ENCODE results near the gene GPC1. TPM values are rescaled to one million over a fixed set of nuclear protein-coding genes. Genes with fewer than 3 reads are reported as not detected.
A peak's percentile ranks its signal among the peaks of the same experiment; 100 is the strongest.

The GPC1 gene
- total and polyA plus RNA-seq, 4 experiments from 2014 or later: 0.14 to 1.2 (median 0.88) TPM

GRCh38 chr2:240431271-240431660, 4.2 kb upstream of the GPC1 start:
- CTCF ChIA-PET (ENCODE audit: partially characterized antibody): no interaction called here
- peaks cover 0 to 13% (median 5%) of the 10 kb centered on the region in 8 donors for H3K9me3 Mint-ChIP-seq
- POLR2A ChIA-PET (ENCODE audit: partially characterized antibody): no interaction called here
- no peaks in the 10 kb centered on the region for H3K36me3 ChIP-seq (ENCODE audit: insufficient read depth, low read length)
- H3K27me3 Mint-ChIP-seq: peaks cover 8 to 23% of the 10 kb centered on the region in 2 donors
- H3K36me3 Mint-ChIP-seq: no peaks in the 10 kb centered on the region
- H3K4me1 ChIP-seq (ENCODE audit: insufficient read depth, low read length): peaks cover 6% of the 10 kb centered on the region
- intact Hi-C loops (cut with micrococcal nuclease): no loop called here
- H3K4me3 ChIP-seq (ENCODE audit: low read length in 2 of 2): no peak overlapping the region
- H3K4me3 Mint-ChIP-seq: no peak overlapping the region
- no peak for DNase-seq
- no peak overlapping the region for H3K27ac ChIP-seq (ENCODE audit: low read depth, low read length)
- H3K27ac Mint-ChIP-seq: no peak overlapping the region
- H3K9me3 ChIP-seq (ENCODE audit: control insufficient read depth in 1 of 2, low read length in 2 of 2): no peaks in the 10 kb centered on the region
- no peaks in the 10 kb centered on the region for H3K27me3 ChIP-seq (ENCODE audit: insufficient read depth, low read length)
- peaks cover 0 to 10% (median 2%) of the 10 kb centered on the region in 4 donors for H3K4me1 Mint-ChIP-seq

- Histone ChIP-seq H3K27me3 (ENCODE audit: insufficient read depth, low read length) (peaks cover 3% of the 10 kb centered on the region), H3K9me3 (ENCODE audit: control insufficient read depth in 1 of 2, low read length in 2 of 2) (no peaks in the 10 kb centered on the region)
- intact Hi-C loops (cut with micrococcal nuclease): no loop called here
Measured at GRCh38 chr2:240431661-240432424, 3.6 kb upstream of the GPC1 start.

DNA sequence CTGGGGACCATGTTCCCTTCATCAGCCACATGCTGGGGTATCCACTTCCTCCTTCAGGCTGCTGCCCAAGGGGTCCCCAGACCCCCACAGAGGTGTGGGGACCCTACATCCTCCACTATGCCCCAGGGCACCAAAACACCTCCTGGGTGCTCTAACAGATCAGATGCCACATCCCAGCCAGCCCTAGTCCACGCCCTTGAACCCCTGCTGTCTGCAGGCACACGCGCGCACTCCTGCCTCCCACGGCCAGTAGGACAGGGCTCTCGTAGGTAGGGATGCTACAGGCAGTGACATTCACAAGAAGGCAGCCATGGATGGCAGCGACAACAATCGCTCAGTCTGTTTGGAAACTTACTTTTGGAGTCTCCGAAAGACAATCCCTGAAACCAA, 3.0 kb upstream of the GPC1 start:
- Mint-ChIP-seq H3K9me3 (peaks cover 0 to 9% (median 2%) of the 10 kb centered on the region in 8 donors), H3K4me3 (no peak overlapping the region), H3K27ac (no peak overlapping the region), H3K4me1 (peaks cover 0 to 10% (median 3%) of the 10 kb centered on the region in 4 donors), H3K36me3 (no peaks in the 10 kb centered on the region), H3K27me3 (peaks cover 10 to 17% of the 10 kb centered on the region in 2 donors)
- Histone ChIP-seq H3K27me3 (ENCODE audit: insufficient read depth, low read length) (peaks cover 8% of the 10 kb centered on the region), H3K27ac (ENCODE audit: low read depth, low read length) (no peak overlapping the region), H3K36me3 (ENCODE audit: insufficient read depth, low read length) (no peaks in the 10 kb centered on the region), H3K9me3 (ENCODE audit: control insufficient read depth in 1 of 2, low read length in 2 of 2) (no peaks in the 10 kb centered on the region), H3K4me3 (ENCODE audit: low read length in 2 of 2) (no peak overlapping the region), H3K4me1 (ENCODE audit: insufficient read depth, low read length) (peaks cover 13% of the 10 kb centered on the region)
- DNase-seq: no peak
- ChIA-PET CTCF (ENCODE audit: partially characterized antibody) (no interaction called here), POLR2A (ENCODE audit: partially characterized antibody) (no interaction called here)
- intact Hi-C loops (cut with micrococcal nuclease): no loop called here

More at GRCh38 chr2:240431661-240432424, 3.6 kb upstream of the GPC1 start:
- Mint-ChIP-seq H3K27ac (no peak overlapping the region), H3K9me3 (peaks cover 0 to 9% (median 2%) of the 10 kb centered on the region in 8 donors), H3K4me3 (no peak overlapping the region), H3K4me1 (peaks cover 0 to 10% (median 2%) of the 10 kb centered on the region in 4 donors), H3K27me3 (peaks cover 8 to 18% of the 10 kb centered on the region in 2 donors), H3K36me3 (no peaks in the 10 kb centered on the region)
- Histone ChIP-seq H3K4me3 (ENCODE audit: low read length in 2 of 2) (no peak overlapping the region), H3K27ac (ENCODE audit: low read depth, low read length) (no peak overlapping the region), H3K36me3 (ENCODE audit: insufficient read depth, low read length) (no peaks in the 10 kb centered on the region), H3K4me1 (ENCODE audit: insufficient read depth, low read length) (peaks cover 10% of the 10 kb centered on the region)
- no peak for DNase-seq
- CTCF ChIA-PET (ENCODE audit: partially characterized antibody): no interaction called here
- POLR2A ChIA-PET (ENCODE audit: partially characterized antibody): no interaction called here

DNA sequence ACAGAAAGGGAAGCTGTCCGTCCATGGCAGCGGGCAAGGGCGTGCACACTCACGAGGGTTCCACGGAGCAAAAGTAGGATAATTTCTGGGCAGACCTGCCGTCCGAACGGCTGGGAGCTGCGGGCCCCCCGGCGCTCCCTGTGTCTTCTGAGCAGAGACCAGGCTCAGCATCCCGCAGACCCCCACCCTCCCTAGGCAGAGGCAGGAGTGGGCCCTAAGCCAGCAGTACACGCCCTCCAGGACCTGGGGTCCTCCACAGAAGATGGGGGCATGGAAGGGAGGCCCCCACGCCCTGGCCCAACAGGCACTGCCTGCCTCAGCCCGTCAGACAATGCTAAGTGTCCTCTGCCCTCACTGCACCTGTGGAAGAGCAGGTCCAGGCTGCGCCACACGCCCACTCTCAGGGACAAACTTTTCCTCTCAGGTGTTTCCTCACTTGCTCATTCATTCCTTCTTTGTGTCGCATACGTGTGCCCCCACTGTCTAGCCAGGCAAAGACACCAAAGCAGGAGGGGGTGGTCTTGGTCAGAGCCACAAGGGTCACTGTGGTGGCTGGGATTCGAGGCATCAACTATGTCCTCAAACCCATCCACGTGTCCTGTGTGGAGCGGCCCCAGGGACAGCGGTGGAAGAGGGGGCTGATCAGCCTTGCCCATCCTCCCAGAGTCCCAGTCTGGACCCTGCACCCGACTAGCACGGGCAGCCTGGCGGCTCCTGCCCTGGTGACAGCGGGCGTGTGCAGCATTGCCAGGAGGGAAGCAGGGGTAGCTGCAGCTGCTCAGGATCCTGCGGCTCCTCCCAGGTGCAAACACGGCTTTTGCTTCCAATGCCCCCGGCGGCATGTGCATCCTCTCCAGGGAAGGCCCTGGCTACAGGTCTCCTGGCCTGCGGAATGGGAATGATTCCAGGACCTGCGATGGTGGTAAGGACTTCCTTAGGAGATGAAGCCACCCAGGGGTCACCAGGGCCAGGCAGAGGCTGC, 2.4 kb upstream of the GPC1 start:
- ChIA-PET CTCF (ENCODE audit: partially characterized antibody) (no interaction called here), POLR2A (ENCODE audit: partially characterized antibody) (no interaction called here)
- no peaks in the 10 kb centered on the region for H3K36me3 Mint-ChIP-seq
- Histone ChIP-seq H3K27me3 (ENCODE audit: insufficient read depth, low read length) (peaks cover 8% of the 10 kb centered on the region), H3K9me3 (ENCODE audit: control insufficient read depth in 1 of 2, low read length in 2 of 2) (no peaks in the 10 kb centered on the region), H3K4me3 (ENCODE audit: low read length in 2 of 2) (no peak overlapping the region), H3K4me1 (ENCODE audit: insufficient read depth, low read length) (peaks cover 15% of the 10 kb centered on the region), H3K36me3 (ENCODE audit: insufficient read depth, low read length) (no peaks in the 10 kb centered on the region), H3K27ac (ENCODE audit: low read depth, low read length) (no peak overlapping the region)
- H3K27me3 Mint-ChIP-seq: peaks cover 12 to 18% of the 10 kb centered on the region in 2 donors
- H3K9me3 Mint-ChIP-seq: peaks cover 0 to 9% (median 2%) of the 10 kb centered on the region in 8 donors
- H3K4me1 Mint-ChIP-seq: peaks cover 2 to 14% (median 8%) of the 10 kb centered on the region in 4 donors
- H3K27ac Mint-ChIP-seq: peak overlapping the region in 2 of 7 donors; percentile 27 to 29
- peak overlapping the region in 6 of 8 donors; percentile 34 to 88 (median 68) for H3K4me3 Mint-ChIP-seq
- DNase-seq: no peak
- intact Hi-C loops (cut with micrococcal nuclease): no loop called here

DNA sequence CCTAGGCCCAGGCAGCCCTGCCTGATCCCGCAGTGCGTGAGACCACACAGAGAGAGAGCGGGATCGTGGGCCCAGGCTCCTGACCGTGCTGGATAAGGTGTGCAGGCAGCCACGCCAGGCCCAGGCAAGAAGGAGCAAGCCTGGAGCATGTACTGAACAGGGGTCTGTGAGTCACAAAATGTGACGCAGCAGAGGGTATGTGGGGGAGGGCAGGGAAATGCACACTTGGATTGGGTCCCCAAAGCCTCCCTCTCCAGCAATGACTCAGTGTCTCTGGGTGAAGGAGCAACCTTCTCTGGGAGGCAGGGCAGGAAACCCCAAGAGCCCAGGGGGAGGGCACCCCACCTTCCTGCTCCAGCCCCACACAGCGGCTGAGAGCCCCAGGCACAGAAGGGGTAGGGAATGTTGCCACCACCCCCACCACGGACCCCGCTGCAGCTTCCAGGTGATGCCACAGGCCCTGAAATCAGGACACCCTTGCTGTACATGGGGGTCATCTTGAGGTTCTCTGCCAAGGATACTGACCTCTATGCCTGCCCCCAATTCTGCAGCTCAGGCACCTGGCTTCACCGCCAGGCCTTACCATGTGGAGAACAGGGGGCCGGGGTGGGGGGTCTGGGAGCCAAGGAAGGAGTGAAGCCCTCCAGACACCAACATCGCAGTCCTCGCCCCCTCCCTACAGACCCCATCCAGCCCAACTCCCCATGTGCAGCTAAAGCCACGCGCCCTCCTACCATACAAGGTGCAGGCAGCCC, 1.3 kb upstream of the GPC1 start:
- H3K36me3 Mint-ChIP-seq: no peaks in the 10 kb centered on the region
- CTCF ChIA-PET (ENCODE audit: partially characterized antibody): no interaction called here
- POLR2A ChIA-PET (ENCODE audit: partially characterized antibody): interaction anchor here (0.9 kb wide), 1 partner anchor 409 kb away, joined by 3 read pairs; the partner anchor contains the start of gene NDUFA10
- no peak for DNase-seq
- Histone ChIP-seq H3K4me3 (ENCODE audit: low read length in 2 of 2) (peak overlapping the region in 1 of 2 donors; percentile 62), H3K9me3 (ENCODE audit: control insufficient read depth in 1 of 2, low read length in 2 of 2) (no peaks in the 10 kb centered on the region), H3K36me3 (ENCODE audit: insufficient read depth, low read length) (no peaks in the 10 kb centered on the region), H3K27me3 (ENCODE audit: insufficient read depth, low read length) (peaks cover 8% of the 10 kb centered on the region), H3K27ac (ENCODE audit: low read depth, low read length) (no peak overlapping the region), H3K4me1 (ENCODE audit: insufficient read depth, low read length) (peaks cover 16% of the 10 kb centered on the region)
- H3K27ac Mint-ChIP-seq: peak overlapping the region in 5 of 7 donors; percentile 29 to 95 (median 75)
- H3K27me3 Mint-ChIP-seq: peaks cover 6 to 11% of the 10 kb centered on the region in 2 donors
- H3K9me3 Mint-ChIP-seq: peaks cover 0 to under 1% (median 0%) of the 10 kb centered on the region in 8 donors
- intact Hi-C loops (cut with micrococcal nuclease): no loop called here
- peak overlapping the region; percentile 84 to 90 (median 86) for H3K4me3 Mint-ChIP-seq
- peaks cover 2 to 18% (median 9%) of the 10 kb centered on the region in 4 donors for H3K4me1 Mint-ChIP-seq

GRCh38 chr2:240434728-240435456, 571 bp upstream of the GPC1 start:
- Mint-ChIP-seq H3K4me3 (peak overlapping the region; percentile 84 to 90 (median 86)), H3K27ac (peak overlapping the region in 5 of 7 donors; percentile 69 to 95 (median 81)), H3K36me3 (no peaks in the 10 kb centered on the region), H3K9me3 (no peaks in the 10 kb centered on the region), H3K27me3 (peaks cover 6 to 11% of the 10 kb centered on the region in 2 donors), H3K4me1 (peaks cover 2 to 18% (median 9%) of the 10 kb centered on the region in 4 donors)
- POLR2A ChIA-PET (ENCODE audit: partially characterized antibody): interaction anchor here (0.9 kb wide), 1 partner anchor 410 kb away, joined by 3 read pairs; the partner anchor contains the start of gene NDUFA10
- intact Hi-C loops (cut with micrococcal nuclease): loop anchor here (5.0 kb wide), 2 partner anchors 132 to 397 kb away; partner anchors contain the start of gene RNPEPL1
- peaks cover 16% of the 10 kb centered on the region for H3K4me1 ChIP-seq (ENCODE audit: insufficient read depth, low read length)
- CTCF ChIA-PET (ENCODE audit: partially characterized antibody): no interaction called here
- no peaks in the 10 kb centered on the region for H3K9me3 ChIP-seq (ENCODE audit: control insufficient read depth in 1 of 2, low read length in 2 of 2)
- H3K4me3 ChIP-seq (ENCODE audit: low read length in 2 of 2): peak overlapping the region; percentile 47 to 62
- no peak overlapping the region for H3K27ac ChIP-seq (ENCODE audit: low read depth, low read length)
- peaks cover 8% of the 10 kb centered on the region for H3K27me3 ChIP-seq (ENCODE audit: insufficient read depth, low read length)
- peak; percentile 83 to 86 (median 85) for DNase-seq
- H3K36me3 ChIP-seq (ENCODE audit: insufficient read depth, low read length): no peaks in the 10 kb centered on the region
